ENCODE results near the gene LRRC26.

DNA sequence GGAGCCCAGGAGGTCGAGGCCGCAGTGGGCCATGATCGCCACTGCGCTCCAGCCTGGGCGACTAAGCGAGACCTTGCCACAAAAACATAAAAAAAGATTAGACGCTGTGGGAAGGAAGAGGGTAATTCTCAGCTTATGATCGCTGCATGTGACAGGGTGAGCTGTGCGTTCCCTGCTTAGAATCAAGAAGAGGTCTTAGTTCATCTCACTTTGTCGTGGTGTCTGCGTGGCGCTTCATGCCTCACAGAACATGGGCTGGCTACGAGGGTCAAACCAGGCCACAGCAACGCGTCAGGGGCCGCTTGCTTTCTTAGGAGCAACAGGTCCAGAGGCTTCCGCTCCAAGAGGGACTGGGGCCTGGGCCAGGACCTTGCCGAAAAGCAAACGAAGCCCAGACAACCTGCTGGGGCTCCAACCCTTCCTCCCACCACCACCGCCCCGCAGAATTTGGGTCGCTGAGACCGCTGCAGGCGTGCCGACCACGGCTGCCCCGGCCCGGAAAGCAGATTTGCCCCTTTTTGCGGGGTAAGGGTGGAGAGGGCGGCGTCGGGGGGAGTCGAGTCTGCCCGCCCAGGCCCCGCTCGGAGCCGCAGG, 40.9 kb downstream of the LRRC26 start:
- no peak for TF ChIP-seq POLR2A (IDR thresholded peaks at IDR 0.05; ENCODE audit: low read length)
- TF ChIP-seq GATA1 (IDR thresholded peaks at IDR 0.05; ENCODE audit: low read depth, low read length) = no peak

Measured in erythroblast (primary cell).